ENCODE measurements around the gene MRPS27.

Gene MRPS27

DNA sequence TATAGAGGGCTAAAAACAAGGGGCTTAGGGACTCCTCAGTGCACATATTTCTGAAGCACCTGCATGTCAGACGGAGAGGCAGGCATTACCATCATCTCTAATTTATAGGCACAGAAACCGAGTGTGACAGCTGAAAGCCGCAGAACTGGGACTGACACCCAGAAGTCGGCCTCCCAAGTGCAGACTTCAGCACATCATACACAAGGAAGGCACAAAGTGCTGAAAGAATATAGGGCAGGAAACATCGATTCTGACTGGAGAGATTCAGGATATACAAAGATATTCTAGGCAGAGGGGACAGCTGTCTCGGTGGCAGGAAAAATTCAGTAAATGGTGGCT is 11.2 kb downstream of the MRPS27 start:
- TF ChIP-seq, protein P1, sequence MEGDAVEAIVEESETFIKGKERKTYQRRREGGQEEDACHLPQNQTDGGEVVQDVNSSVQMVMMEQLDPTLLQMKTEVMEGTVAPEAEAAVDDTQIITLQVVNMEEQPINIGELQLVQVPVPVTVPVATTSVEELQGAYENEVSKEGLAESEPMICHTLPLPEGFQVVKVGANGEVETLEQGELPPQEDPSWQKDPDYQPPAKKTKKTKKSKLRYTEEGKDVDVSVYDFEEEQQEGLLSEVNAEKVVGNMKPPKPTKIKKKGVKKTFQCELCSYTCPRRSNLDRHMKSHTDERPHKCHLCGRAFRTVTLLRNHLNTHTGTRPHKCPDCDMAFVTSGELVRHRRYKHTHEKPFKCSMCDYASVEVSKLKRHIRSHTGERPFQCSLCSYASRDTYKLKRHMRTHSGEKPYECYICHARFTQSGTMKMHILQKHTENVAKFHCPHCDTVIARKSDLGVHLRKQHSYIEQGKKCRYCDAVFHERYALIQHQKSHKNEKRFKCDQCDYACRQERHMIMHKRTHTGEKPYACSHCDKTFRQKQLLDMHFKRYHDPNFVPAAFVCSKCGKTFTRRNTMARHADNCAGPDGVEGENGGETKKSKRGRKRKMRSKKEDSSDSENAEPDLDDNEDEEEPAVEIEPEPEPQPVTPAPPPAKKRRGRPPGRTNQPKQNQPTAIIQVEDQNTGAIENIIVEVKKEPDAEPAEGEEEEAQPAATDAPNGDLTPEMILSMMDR (IDR thresholded peaks at IDR 0.05; ENCODE audit: low read depth, low read length, poor library complexity, severe bottlenecking) = no peak
- TF ChIP-seq EZH2phosphoT487 (IDR thresholded peaks at IDR 0.05; ENCODE audit: borderline replicate concordance, low read length) = no peak
- Histone ChIP-seq H3K27ac (ENCODE audit: low read depth, low read length) (peak overlapping the region; percentile 95), H3K79me2 (ENCODE audit: control insufficient read depth, low read length) (peaks cover 70% of the 10 kb centered on the region), H3K27me3 (ENCODE audit: control insufficient read depth, low read length) (no peaks in the 10 kb centered on the region), H3K4me3 (ENCODE audit: low read length) (peak overlapping the region; percentile 54), H3F3A (ENCODE audit: control insufficient read depth, insufficient read depth) (peaks cover 59% of the 10 kb centered on the region), H3K9me2 (replicated peaks; ENCODE audit: control insufficient read depth, low read length) (no peaks in the 10 kb centered on the region), H3K9me3 (ENCODE audit: control insufficient read depth, insufficient read depth, low read length) (no peaks in the 10 kb centered on the region), H4K20me1 (ENCODE audit: control insufficient read depth, insufficient read depth, low read depth, low read length) (no peaks in the 10 kb centered on the region), H3K4me1 (ENCODE audit: control insufficient read depth, low read length) (peaks cover 49% of the 10 kb centered on the region), H3K36me3 (ENCODE audit: control insufficient read depth, low read length) (peaks cover 92% of the 10 kb centered on the region), H3K4me2 (ENCODE audit: low read length) (peak overlapping the region; percentile 66)

DNA sequence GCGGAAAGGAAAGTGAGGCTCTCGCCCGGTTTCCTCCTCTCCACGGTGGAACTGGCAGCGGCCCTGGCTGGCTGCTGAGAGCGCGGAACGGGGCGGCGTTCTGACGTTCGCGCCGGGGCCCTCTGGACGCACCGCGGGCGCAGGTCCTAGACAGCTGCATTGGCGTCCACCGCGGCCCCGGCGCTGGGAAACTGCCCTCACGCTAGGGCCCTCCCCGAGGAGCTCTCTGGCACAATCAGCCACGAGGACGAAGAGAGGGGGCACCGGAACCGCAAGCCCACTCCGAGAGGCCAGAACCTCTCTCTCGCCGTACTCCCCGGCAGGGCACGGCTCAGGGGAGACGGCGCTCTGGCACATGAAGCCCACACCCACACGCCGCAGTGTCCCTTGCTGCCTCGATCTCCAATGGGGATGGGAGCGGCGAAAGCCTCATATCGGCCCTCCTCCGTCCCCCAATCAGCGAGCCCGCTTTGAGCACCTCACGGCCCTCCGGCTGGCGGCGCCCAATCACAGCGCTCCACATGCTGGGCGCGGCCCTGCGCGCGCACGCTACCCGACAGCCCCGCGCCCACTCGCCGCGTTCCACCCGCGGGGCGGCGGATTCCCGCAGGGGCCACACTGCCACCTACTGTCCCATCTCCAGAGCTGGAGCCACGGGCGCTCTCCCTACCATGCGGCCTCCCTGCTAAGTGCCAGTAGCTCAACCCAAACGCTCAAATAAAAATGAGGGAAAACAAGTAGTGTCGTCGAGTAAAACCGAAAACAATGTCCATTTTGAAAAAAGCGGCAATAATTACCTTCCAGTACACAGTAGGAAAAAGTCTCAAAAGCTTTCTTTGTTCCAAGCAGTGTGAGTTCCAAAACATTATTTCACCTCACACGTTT is 11.8 kb downstream of the MRPS27 start:
- H3K4me3 ChIP-seq (ENCODE audit: low read length) = peak overlapping the region; percentile 86
- H3K27me3 ChIP-seq (ENCODE audit: control insufficient read depth, low read length) = no peaks in the 10 kb centered on the region
- TF ChIP-seq, protein P1 (IDR thresholded peaks at IDR 0.05; ENCODE audit: low read depth, low read length, poor library complexity, severe bottlenecking) = peak; percentile 88
- no peak for TF ChIP-seq EZH2phosphoT487 (IDR thresholded peaks at IDR 0.05; ENCODE audit: borderline replicate concordance, low read length)
- H3K9me3 ChIP-seq (ENCODE audit: control insufficient read depth, insufficient read depth, low read length) = no peaks in the 10 kb centered on the region
- no peaks in the 10 kb centered on the region for H3K9me2 ChIP-seq (replicated peaks; ENCODE audit: control insufficient read depth, low read length)
- H3K27ac ChIP-seq (ENCODE audit: low read depth, low read length) = peak overlapping the region; percentile 95
- H3F3A ChIP-seq (ENCODE audit: control insufficient read depth, insufficient read depth) = peaks cover 59% of the 10 kb centered on the region
- H3K4me1 ChIP-seq (ENCODE audit: control insufficient read depth, low read length) = peaks cover 55% of the 10 kb centered on the region
- H3K36me3 ChIP-seq (ENCODE audit: control insufficient read depth, low read length) = peaks cover 91% of the 10 kb centered on the region
- peaks cover 70% of the 10 kb centered on the region for H3K79me2 ChIP-seq (ENCODE audit: control insufficient read depth, low read length)
- peak overlapping the region; percentile 94 for H3K4me2 ChIP-seq (ENCODE audit: low read length)
- no peaks in the 10 kb centered on the region for H4K20me1 ChIP-seq (ENCODE audit: control insufficient read depth, insufficient read depth, low read depth, low read length)

DNA sequence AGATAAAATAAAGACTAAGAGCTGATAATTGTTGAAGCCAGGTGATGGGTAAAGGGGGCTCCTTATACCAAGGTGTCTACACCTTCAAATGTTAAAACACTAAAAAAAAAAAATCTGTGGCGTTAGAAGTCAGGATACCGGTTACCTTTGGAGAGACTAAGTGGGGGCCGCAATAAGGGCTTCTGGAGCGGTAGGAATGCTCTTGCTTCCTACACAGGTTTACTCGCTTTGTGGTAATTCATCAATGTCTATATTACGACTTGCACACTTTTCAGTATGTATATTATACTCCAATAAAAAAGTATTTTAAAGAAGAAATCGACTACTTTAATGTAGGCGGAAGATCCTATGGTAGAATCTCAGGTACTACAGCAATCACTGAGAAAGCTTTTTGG is 12.5 kb downstream of the MRPS27 start:
- Histone ChIP-seq H3K4me2 (ENCODE audit: low read length) (peak overlapping the region; percentile 94), H3K27ac (ENCODE audit: low read depth, low read length) (peak overlapping the region; percentile 95), H3K9me2 (replicated peaks; ENCODE audit: control insufficient read depth, low read length) (no peaks in the 10 kb centered on the region), H3K9me3 (ENCODE audit: control insufficient read depth, insufficient read depth, low read length) (no peaks in the 10 kb centered on the region), H4K20me1 (ENCODE audit: control insufficient read depth, insufficient read depth, low read depth, low read length) (no peaks in the 10 kb centered on the region), H3K36me3 (ENCODE audit: control insufficient read depth, low read length) (peaks cover 91% of the 10 kb centered on the region), H3K27me3 (ENCODE audit: control insufficient read depth, low read length) (no peaks in the 10 kb centered on the region), H3K4me1 (ENCODE audit: control insufficient read depth, low read length) (peaks cover 61% of the 10 kb centered on the region), H3K4me3 (ENCODE audit: low read length) (peak overlapping the region; percentile 86), H3F3A (ENCODE audit: control insufficient read depth, insufficient read depth) (peaks cover 59% of the 10 kb centered on the region), H3K79me2 (ENCODE audit: control insufficient read depth, low read length) (peaks cover 72% of the 10 kb centered on the region)
- TF ChIP-seq EZH2phosphoT487 (IDR thresholded peaks at IDR 0.05; ENCODE audit: borderline replicate concordance, low read length) = no peak
- TF ChIP-seq, protein P1 (IDR thresholded peaks at IDR 0.05; ENCODE audit: low read depth, low read length, poor library complexity, severe bottlenecking) = no peak

Data from DOHH2 (cell line).